HEK293 (cell line): ENCODE measurements around the gene SLC38A7.

Experiments used
- KLF16 ChIP-seq: fragments of 450-650 bp; formaldehyde crosslinking; IDR thresholded peaks from 2 replicates; pipeline ENCODE4 v1.5.1; 2017; ENCODE audit warnings: missing biosample characterization, missing genetic modification characterization
- PRDM1 ChIP-seq: fragments of 450-650 bp; formaldehyde crosslinking; IDR thresholded peaks from 2 replicates; pipeline ENCODE4; 2016; ENCODE audit warnings: missing biosample characterization, missing genetic modification characterization
- ZBTB48 ChIP-seq: fragments of 450-650 bp; formaldehyde crosslinking; IDR thresholded peaks from 2 replicates; pipeline ENCODE4 v1.5.1; 2016; ENCODE audit warnings: missing biosample characterization, missing genetic modification characterization
- ZNF121 ChIP-seq: fragments of 450-650 bp; formaldehyde crosslinking; IDR thresholded peaks from 2 replicates; pipeline ENCODE4 v1.5.1; 2016; ENCODE audit warnings: missing biosample characterization, missing genetic modification characterization
- ZNF24 ChIP-seq: fragments of 450-650 bp; formaldehyde crosslinking; IDR thresholded peaks from 2 replicates; pipeline ENCODE4 v1.5.1; 2016; ENCODE audit warnings: missing biosample characterization, missing genetic modification characterization
- ZNF302 ChIP-seq: fragments of 450-650 bp; formaldehyde crosslinking; IDR thresholded peaks from 2 replicates; pipeline ENCODE4 v1.5.1; 2016; ENCODE audit warnings: missing biosample characterization, missing genetic modification characterization, low read depth
- ZNF324 ChIP-seq: fragments of 450-650 bp; formaldehyde crosslinking; IDR thresholded peaks from 2 replicates; pipeline ENCODE4 v1.5.1; 2016; ENCODE audit warnings: missing biosample characterization, missing genetic modification characterization
- ZNF707 ChIP-seq: fragments of 450-650 bp; formaldehyde crosslinking; IDR thresholded peaks from 2 replicates; pipeline ENCODE4 v1.5.1; 2016; ENCODE audit warnings: missing biosample characterization, missing genetic modification characterization
- ZNF843 ChIP-seq: fragments of 450-650 bp; formaldehyde crosslinking; IDR thresholded peaks from 2 replicates; pipeline ENCODE4 v1.5.1; 2016; ENCODE audit warnings: missing biosample characterization, missing genetic modification characterization
- TF ChIP-seq, protein P1 (sequence below): fragments of 450-650 bp; formaldehyde crosslinking; IDR thresholded peaks from 2 replicates; pipeline ENCODE4 v1.5.1; 2016; ENCODE audit warnings: missing biosample characterization, missing genetic modification characterization
- TF ChIP-seq, protein P2 (sequence below): fragments of 450-650 bp; formaldehyde crosslinking; IDR thresholded peaks from 2 replicates; pipeline ENCODE4 v1.5.1; 2016; ENCODE audit warnings: missing biosample characterization, missing genetic modification characterization, borderline replicate concordance
- TF ChIP-seq, protein P3 (sequence below): fragments of 450-650 bp; IDR thresholded peaks from 2 replicates; pipeline ENCODE4 v1.5.1; 2018; ENCODE audit warnings: missing biosample characterization, missing genetic modification characterization
- TF ChIP-seq, protein P4 (sequence below): fragments of 450-650 bp; formaldehyde crosslinking; IDR thresholded peaks from 2 replicates; pipeline ENCODE4 v1.5.1; 2017; ENCODE audit warnings: missing biosample characterization, missing genetic modification characterization
- TF ChIP-seq, protein P5 (sequence below): fragments of 450-650 bp; formaldehyde crosslinking; IDR thresholded peaks from 2 replicates; pipeline ENCODE4 v1.5.1; 2017; ENCODE audit warnings: missing biosample characterization, missing genetic modification characterization

SLC38A7 gene

DNA sequence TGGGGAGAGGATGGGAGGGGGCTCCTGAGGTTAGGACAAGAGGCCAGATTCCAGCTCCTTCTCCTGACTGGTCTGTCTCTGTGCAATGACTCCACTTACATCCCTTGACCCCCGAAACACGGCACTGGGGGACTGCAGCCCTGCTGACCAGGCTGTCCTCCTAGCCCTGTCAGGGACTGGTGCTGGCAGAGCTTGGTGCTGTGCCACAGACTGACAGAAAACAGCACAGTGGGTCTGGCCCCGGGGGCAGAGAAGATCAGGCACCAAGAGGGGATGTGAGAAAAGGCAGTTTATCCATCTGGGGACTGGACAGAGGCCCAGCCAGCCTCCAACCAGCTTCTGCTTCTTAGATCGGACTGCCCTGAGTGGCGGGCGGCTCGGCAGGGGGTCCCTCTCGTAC, 19.4 kb downstream of the SLC38A7 start (continued):
- TF ChIP-seq, protein P1, sequence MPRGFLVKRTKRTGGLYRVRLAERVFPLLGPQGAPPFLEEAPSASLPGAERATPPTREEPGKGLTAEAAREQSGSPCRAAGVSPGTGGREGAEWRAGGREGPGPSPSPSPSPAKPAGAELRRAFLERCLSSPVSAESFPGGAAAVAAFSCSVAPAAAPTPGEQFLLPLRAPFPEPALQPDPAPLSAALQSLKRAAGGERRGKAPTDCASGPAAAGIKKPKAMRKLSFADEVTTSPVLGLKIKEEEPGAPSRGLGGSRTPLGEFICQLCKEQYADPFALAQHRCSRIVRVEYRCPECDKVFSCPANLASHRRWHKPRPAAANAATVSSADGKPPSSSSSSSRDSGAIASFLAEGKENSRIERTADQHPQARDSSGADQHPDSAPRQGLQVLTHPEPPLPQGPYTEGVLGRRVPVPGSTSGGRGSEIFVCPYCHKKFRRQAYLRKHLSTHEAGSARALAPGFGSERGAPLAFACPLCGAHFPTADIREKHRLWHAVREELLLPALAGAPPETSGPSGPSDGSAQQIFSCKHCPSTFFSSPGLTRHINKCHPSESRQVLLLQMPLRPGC (tag by site-specific recombination) = no peak
- TF ChIP-seq ZNF121 (tag by site-specific recombination) (no peak), ZNF324 (tag by site-specific recombination) (no peak), ZNF302 (tag by site-specific recombination) (no peak), KLF16 (no peak), ZNF843 (tag by site-specific recombination) (no peak), ZBTB48 (no peak), ZNF24 (tag by site-specific recombination) (no peak), PRDM1 (tag by site-specific recombination) (no peak), ZNF707 (no peak)
- TF ChIP-seq, protein P2, sequence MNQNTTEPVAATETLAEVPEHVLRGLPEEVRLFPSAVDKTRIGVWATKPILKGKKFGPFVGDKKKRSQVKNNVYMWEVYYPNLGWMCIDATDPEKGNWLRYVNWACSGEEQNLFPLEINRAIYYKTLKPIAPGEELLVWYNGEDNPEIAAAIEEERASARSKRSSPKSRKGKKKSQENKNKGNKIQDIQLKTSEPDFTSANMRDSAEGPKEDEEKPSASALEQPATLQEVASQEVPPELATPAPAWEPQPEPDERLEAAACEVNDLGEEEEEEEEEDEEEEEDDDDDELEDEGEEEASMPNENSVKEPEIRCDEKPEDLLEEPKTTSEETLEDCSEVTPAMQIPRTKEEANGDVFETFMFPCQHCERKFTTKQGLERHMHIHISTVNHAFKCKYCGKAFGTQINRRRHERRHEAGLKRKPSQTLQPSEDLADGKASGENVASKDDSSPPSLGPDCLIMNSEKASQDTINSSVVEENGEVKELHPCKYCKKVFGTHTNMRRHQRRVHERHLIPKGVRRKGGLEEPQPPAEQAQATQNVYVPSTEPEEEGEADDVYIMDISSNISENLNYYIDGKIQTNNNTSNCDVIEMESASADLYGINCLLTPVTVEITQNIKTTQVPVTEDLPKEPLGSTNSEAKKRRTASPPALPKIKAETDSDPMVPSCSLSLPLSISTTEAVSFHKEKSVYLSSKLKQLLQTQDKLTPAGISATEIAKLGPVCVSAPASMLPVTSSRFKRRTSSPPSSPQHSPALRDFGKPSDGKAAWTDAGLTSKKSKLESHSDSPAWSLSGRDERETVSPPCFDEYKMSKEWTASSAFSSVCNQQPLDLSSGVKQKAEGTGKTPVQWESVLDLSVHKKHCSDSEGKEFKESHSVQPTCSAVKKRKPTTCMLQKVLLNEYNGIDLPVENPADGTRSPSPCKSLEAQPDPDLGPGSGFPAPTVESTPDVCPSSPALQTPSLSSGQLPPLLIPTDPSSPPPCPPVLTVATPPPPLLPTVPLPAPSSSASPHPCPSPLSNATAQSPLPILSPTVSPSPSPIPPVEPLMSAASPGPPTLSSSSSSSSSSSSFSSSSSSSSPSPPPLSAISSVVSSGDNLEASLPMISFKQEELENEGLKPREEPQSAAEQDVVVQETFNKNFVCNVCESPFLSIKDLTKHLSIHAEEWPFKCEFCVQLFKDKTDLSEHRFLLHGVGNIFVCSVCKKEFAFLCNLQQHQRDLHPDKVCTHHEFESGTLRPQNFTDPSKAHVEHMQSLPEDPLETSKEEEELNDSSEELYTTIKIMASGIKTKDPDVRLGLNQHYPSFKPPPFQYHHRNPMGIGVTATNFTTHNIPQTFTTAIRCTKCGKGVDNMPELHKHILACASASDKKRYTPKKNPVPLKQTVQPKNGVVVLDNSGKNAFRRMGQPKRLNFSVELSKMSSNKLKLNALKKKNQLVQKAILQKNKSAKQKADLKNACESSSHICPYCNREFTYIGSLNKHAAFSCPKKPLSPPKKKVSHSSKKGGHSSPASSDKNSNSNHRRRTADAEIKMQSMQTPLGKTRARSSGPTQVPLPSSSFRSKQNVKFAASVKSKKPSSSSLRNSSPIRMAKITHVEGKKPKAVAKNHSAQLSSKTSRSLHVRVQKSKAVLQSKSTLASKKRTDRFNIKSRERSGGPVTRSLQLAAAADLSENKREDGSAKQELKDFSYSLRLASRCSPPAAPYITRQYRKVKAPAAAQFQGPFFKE = no peak
- TF ChIP-seq, protein P3, sequence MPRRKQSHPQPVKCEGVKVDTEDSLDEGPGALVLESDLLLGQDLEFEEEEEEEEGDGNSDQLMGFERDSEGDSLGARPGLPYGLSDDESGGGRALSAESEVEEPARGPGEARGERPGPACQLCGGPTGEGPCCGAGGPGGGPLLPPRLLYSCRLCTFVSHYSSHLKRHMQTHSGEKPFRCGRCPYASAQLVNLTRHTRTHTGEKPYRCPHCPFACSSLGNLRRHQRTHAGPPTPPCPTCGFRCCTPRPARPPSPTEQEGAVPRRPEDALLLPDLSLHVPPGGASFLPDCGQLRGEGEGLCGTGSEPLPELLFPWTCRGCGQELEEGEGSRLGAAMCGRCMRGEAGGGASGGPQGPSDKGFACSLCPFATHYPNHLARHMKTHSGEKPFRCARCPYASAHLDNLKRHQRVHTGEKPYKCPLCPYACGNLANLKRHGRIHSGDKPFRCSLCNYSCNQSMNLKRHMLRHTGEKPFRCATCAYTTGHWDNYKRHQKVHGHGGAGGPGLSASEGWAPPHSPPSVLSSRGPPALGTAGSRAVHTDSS (tag by site-specific recombination) = no peak
- TF ChIP-seq, protein P4, sequence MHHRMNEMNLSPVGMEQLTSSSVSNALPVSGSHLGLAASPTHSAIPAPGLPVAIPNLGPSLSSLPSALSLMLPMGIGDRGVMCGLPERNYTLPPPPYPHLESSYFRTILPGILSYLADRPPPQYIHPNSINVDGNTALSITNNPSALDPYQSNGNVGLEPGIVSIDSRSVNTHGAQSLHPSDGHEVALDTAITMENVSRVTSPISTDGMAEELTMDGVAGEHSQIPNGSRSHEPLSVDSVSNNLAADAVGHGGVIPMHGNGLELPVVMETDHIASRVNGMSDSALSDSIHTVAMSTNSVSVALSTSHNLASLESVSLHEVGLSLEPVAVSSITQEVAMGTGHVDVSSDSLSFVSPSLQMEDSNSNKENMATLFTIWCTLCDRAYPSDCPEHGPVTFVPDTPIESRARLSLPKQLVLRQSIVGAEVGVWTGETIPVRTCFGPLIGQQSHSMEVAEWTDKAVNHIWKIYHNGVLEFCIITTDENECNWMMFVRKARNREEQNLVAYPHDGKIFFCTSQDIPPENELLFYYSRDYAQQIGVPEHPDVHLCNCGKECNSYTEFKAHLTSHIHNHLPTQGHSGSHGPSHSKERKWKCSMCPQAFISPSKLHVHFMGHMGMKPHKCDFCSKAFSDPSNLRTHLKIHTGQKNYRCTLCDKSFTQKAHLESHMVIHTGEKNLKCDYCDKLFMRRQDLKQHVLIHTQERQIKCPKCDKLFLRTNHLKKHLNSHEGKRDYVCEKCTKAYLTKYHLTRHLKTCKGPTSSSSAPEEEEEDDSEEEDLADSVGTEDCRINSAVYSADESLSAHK (tag by site-specific recombination) = no peak
- TF ChIP-seq, protein P5, sequence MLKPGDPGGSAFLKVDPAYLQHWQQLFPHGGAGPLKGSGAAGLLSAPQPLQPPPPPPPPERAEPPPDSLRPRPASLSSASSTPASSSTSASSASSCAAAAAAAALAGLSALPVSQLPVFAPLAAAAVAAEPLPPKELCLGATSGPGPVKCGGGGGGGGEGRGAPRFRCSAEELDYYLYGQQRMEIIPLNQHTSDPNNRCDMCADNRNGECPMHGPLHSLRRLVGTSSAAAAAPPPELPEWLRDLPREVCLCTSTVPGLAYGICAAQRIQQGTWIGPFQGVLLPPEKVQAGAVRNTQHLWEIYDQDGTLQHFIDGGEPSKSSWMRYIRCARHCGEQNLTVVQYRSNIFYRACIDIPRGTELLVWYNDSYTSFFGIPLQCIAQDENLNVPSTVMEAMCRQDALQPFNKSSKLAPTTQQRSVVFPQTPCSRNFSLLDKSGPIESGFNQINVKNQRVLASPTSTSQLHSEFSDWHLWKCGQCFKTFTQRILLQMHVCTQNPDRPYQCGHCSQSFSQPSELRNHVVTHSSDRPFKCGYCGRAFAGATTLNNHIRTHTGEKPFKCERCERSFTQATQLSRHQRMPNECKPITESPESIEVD = no peak
